ENCODE measurements around the gene HDC. TPM values are rescaled to one million over a fixed set of nuclear protein-coding genes. Genes with fewer than 3 reads are reported as not detected.

Gene HDC
- polyA plus RNA-seq, 1 donor: 0.28 TPM

GRCh38 chr15:50244959-50245624 lies 20.4 kb downstream of the HDC start:
- Histone ChIP-seq H3K9me3 (ENCODE audit: control insufficient read depth, low read depth, low read length) (no peaks in the 10 kb centered on the region), H3K4me1 (ENCODE audit: control insufficient read depth, insufficient read depth, low read length) (no peaks in the 10 kb centered on the region), H3K4me3 (ENCODE audit: low read length) (no peak overlapping the region), H3K27me3 (ENCODE audit: control insufficient read depth, insufficient read depth, low read length) (no peaks in the 10 kb centered on the region), H3K27ac (ENCODE audit: low read length) (no peak overlapping the region), H3K36me3 (ENCODE audit: control insufficient read depth, insufficient read depth, low read length) (no peaks in the 10 kb centered on the region)
- WGBS (ENCODE audit: insufficient coverage, low lambda C conversion rate): 100% methylated on average over 1 of the region's 2 CpGs
- DNase-seq: no peak

- H3K4me3 ChIP-seq (ENCODE audit: low read length): no peak overlapping the region
- no peaks in the 10 kb centered on the region for H3K27me3 ChIP-seq (ENCODE audit: control insufficient read depth, insufficient read depth, low read length)
- no peaks in the 10 kb centered on the region for H3K36me3 ChIP-seq (ENCODE audit: control insufficient read depth, insufficient read depth, low read length)
- DNase-seq: no peak
- no peaks in the 10 kb centered on the region for H3K9me3 ChIP-seq (ENCODE audit: control insufficient read depth, low read depth, low read length)
- no CpG with 5 or more reads among the region's 1 CpG for WGBS (ENCODE audit: insufficient coverage, low lambda C conversion rate)
- H3K27ac ChIP-seq (ENCODE audit: low read length): no peak overlapping the region
- no peaks in the 10 kb centered on the region for H3K4me1 ChIP-seq (ENCODE audit: control insufficient read depth, insufficient read depth, low read length)
These were observed 21.4 kb downstream of the HDC start for GRCh38 chr15:50244153-50244552.

GRCh38 chr15:50241684-50242450 lies 23.7 kb downstream of the HDC start:
- Histone ChIP-seq H3K4me1 (ENCODE audit: control insufficient read depth, insufficient read depth, low read length) (no peaks in the 10 kb centered on the region), H3K4me3 (ENCODE audit: low read length) (no peak overlapping the region), H3K27ac (ENCODE audit: low read length) (no peak overlapping the region), H3K27me3 (ENCODE audit: control insufficient read depth, insufficient read depth, low read length) (no peaks in the 10 kb centered on the region), H3K9me3 (ENCODE audit: control insufficient read depth, low read depth, low read length) (no peaks in the 10 kb centered on the region), H3K36me3 (ENCODE audit: control insufficient read depth, insufficient read depth, low read length) (peaks cover 3% of the 10 kb centered on the region)
- DNase-seq: no peak
- 100% methylated on average over 1 of the region's 5 CpGs for WGBS (ENCODE audit: insufficient coverage, low lambda C conversion rate)

DNA sequence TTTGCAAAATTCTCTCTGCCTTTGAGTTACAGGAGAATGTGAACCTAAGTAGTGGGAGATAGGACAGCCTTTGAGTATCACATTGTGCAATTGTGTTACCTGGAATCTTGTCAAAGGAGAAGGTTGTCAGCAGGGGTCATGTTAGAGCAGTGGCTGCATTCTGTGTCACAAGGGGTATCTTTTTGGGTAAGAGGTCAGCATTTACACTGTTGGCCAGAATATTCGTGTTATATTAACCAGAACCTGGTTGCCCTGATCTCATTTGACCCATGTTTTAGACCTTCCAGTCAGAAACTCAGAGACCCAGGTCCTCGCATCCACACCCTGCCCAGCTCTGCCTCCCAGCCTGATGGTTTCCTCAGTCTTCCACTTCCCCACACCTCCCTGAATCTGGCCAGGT lies 27.3 kb downstream of the HDC start:
- Histone ChIP-seq H3K36me3 (ENCODE audit: control insufficient read depth, insufficient read depth, low read length) (peaks cover 3% of the 10 kb centered on the region), H3K27ac (ENCODE audit: low read length) (no peak overlapping the region), H3K4me1 (ENCODE audit: control insufficient read depth, insufficient read depth, low read length) (no peaks in the 10 kb centered on the region), H3K4me3 (ENCODE audit: low read length) (no peak overlapping the region), H3K27me3 (ENCODE audit: control insufficient read depth, insufficient read depth, low read length) (no peaks in the 10 kb centered on the region), H3K9me3 (ENCODE audit: control insufficient read depth, low read depth, low read length) (no peaks in the 10 kb centered on the region)
- no CpG with 5 or more reads among the region's 2 CpGs for WGBS (ENCODE audit: insufficient coverage, low lambda C conversion rate)
- no peak for DNase-seq

DNA sequence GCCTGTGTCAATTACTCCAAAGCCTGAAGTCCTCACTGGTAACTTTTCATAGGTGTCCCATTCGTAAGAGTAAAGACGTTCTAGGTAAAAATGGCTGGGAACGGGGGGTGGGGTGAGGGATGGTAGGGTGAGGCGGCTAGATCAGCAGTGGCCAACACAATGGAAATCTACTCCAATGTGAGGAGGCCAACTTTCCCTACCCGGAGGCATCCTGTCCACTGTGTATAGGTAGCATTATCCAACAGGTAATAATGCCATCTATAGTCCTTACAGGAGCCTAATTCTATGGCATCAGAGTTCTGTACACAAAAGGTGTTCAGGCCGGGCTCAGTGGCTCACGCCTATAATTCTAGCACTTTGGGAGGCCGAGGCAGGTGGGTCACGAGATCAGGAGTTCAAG lies 29.1 kb downstream of the HDC start:
- peaks cover 3% of the 10 kb centered on the region for H3K36me3 ChIP-seq (ENCODE audit: control insufficient read depth, insufficient read depth, low read length)
- H3K4me3 ChIP-seq (ENCODE audit: low read length): no peak overlapping the region
- H3K4me1 ChIP-seq (ENCODE audit: control insufficient read depth, insufficient read depth, low read length): no peaks in the 10 kb centered on the region
- no peak for DNase-seq
- H3K27ac ChIP-seq (ENCODE audit: low read length): no peak overlapping the region
- no peaks in the 10 kb centered on the region for H3K27me3 ChIP-seq (ENCODE audit: control insufficient read depth, insufficient read depth, low read length)
- WGBS (ENCODE audit: insufficient coverage, low lambda C conversion rate): no CpG with 5 or more reads among the region's 9 CpGs
- H3K9me3 ChIP-seq (ENCODE audit: control insufficient read depth, low read depth, low read length): no peaks in the 10 kb centered on the region

GRCh38 chr15:50235794-50236193 lies 29.7 kb downstream of the HDC start:
- Histone ChIP-seq H3K4me3 (ENCODE audit: low read length) (no peak overlapping the region), H3K27me3 (ENCODE audit: control insufficient read depth, insufficient read depth, low read length) (no peaks in the 10 kb centered on the region), H3K36me3 (ENCODE audit: control insufficient read depth, insufficient read depth, low read length) (peaks cover 3% of the 10 kb centered on the region), H3K4me1 (ENCODE audit: control insufficient read depth, insufficient read depth, low read length) (no peaks in the 10 kb centered on the region), H3K27ac (ENCODE audit: low read length) (no peak overlapping the region), H3K9me3 (ENCODE audit: control insufficient read depth, low read depth, low read length) (no peaks in the 10 kb centered on the region)
- no CpG with 5 or more reads among the region's 1 CpG for WGBS (ENCODE audit: insufficient coverage, low lambda C conversion rate)
- DNase-seq: no peak

- H3K27ac ChIP-seq (ENCODE audit: low read length): no peak overlapping the region
These were observed 30.8 kb downstream of the HDC start for GRCh38 chr15:50234764-50235163.

DNA sequence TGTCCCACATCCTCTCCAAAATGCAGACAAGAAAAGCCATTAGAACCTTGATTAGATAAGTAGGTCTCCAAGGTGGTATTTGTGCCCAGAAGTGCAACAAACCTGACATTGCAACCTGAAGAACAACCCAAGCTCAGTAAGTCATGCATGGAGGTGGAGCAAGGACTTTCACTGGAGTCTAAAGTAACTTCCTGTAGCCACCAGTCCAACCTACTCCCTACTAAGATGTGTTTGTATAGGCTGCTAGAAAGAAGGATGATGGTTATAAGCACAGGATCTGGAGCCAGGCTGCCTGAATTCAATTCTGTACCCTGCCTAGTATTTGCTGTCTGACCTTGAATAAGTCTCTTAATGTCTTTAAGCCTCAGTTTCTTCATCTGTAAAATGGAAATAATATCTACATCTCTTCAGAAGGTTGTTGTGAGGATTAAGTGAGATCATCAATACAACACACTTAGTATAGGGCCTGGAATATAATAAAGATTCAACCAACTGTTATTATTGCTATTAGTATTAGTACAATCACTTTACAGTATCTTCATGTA lies 32.3 kb downstream of the HDC start:
- H3K27ac ChIP-seq (ENCODE audit: low read length): no peak overlapping the region
- H3K4me1 ChIP-seq (ENCODE audit: control insufficient read depth, insufficient read depth, low read length): no peaks in the 10 kb centered on the region
- H3K4me3 ChIP-seq (ENCODE audit: low read length): no peak overlapping the region
- no peaks in the 10 kb centered on the region for H3K9me3 ChIP-seq (ENCODE audit: control insufficient read depth, low read depth, low read length)
- no peaks in the 10 kb centered on the region for H3K27me3 ChIP-seq (ENCODE audit: control insufficient read depth, insufficient read depth, low read length)
- DNase-seq: peak in 1 of 2 donors; percentile 22
- H3K36me3 ChIP-seq (ENCODE audit: control insufficient read depth, insufficient read depth, low read length): peaks cover 15% of the 10 kb centered on the region

More at GRCh38 chr15:50234764-50235163, 30.8 kb downstream of the HDC start:
- Histone ChIP-seq H3K36me3 (ENCODE audit: control insufficient read depth, insufficient read depth, low read length) (peaks cover 6% of the 10 kb centered on the region), H3K9me3 (ENCODE audit: control insufficient read depth, low read depth, low read length) (no peaks in the 10 kb centered on the region), H3K27me3 (ENCODE audit: control insufficient read depth, insufficient read depth, low read length) (no peaks in the 10 kb centered on the region), H3K4me1 (ENCODE audit: control insufficient read depth, insufficient read depth, low read length) (no peaks in the 10 kb centered on the region), H3K4me3 (ENCODE audit: low read length) (no peak overlapping the region)
- WGBS (ENCODE audit: insufficient coverage, low lambda C conversion rate): no CpG with 5 or more reads among the region's 2 CpGs
- DNase-seq: peak in 1 of 2 donors; percentile 22

- no peak for DNase-seq
- Histone ChIP-seq H3K9me3 (ENCODE audit: control insufficient read depth, low read depth, low read length) (no peaks in the 10 kb centered on the region), H3K4me3 (ENCODE audit: low read length) (no peak overlapping the region), H3K27me3 (ENCODE audit: control insufficient read depth, insufficient read depth, low read length) (no peaks in the 10 kb centered on the region), H3K36me3 (ENCODE audit: control insufficient read depth, insufficient read depth, low read length) (peaks cover 17% of the 10 kb centered on the region), H3K4me1 (ENCODE audit: control insufficient read depth, insufficient read depth, low read length) (no peaks in the 10 kb centered on the region), H3K27ac (ENCODE audit: low read length) (no peak overlapping the region)
- no CpG with 5 or more reads among the region's 2 CpGs for WGBS (ENCODE audit: insufficient coverage, low lambda C conversion rate)
These were observed 32.7 kb downstream of the HDC start for GRCh38 chr15:50232791-50233190.

DNA sequence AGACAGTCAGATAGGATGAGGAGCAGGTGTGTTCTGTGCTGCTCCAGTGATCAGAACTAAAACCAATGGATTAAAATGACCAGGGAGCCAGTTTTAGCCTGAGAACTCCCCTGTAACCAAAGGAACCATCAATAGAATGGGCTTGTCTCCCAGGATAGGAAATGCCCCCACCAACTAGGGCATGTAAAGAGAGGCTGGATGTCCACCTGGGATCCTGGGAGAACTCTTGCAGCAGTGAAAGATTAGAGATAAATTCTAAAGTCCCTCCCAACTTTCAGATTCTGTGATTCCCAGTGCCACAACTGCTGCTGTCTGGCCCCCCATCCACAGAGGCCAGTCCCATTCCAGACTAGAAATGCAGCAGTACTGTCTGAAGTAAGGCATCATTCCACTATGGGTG lies 33.8 kb downstream of the HDC start:
- Histone ChIP-seq H3K4me3 (ENCODE audit: low read length) (no peak overlapping the region), H3K9me3 (ENCODE audit: control insufficient read depth, low read depth, low read length) (no peaks in the 10 kb centered on the region), H3K4me1 (ENCODE audit: control insufficient read depth, insufficient read depth, low read length) (peaks cover 2% of the 10 kb centered on the region), H3K27ac (ENCODE audit: low read length) (no peak overlapping the region), H3K36me3 (ENCODE audit: control insufficient read depth, insufficient read depth, low read length) (peaks cover 22% of the 10 kb centered on the region), H3K27me3 (ENCODE audit: control insufficient read depth, insufficient read depth, low read length) (no peaks in the 10 kb centered on the region)
- DNase-seq: no peak
